ENCODE measurements around the gene GNRHR.

GRCh38 chr4:67770422-67770821 is 16.2 kb upstream of the GNRHR start:
- TF ChIP-seq EZH2 (IDR thresholded peaks at IDR 0.05; ENCODE audit: low read length) = no peak
- TF ChIP-seq CTCF (optimal IDR thresholded peaks at IDR 0.05 in 1 of 3, IDR thresholded peaks at IDR 0.05 in 1 of 3, conservative IDR thresholded peaks at IDR 0.05 in 1 of 3; ENCODE audit: extremely low read depth in 1 of 3, insufficient read depth in 2 of 3, low read length in 3 of 3) = no peak
